HCT116 (cell line): ENCODE results near the gene KRT33A. TPM values are rescaled to one million over a fixed set of nuclear protein-coding genes. Genes with fewer than 3 reads are reported as not detected.
A peak's percentile ranks its signal among the peaks of the same experiment; 100 is the strongest.

Experiments
- ATAC-seq: fragments of 200-7000 bp; cut with Tn5 transposase; 2 replicates; pipeline ENCODE4 v1.9.1; 2020; ENCODE audit warnings: mild to moderate bottlenecking, moderate library complexity
- BruUV-seq: library from RNA; stranded (reverse); fragments of 400-500 nt; replicated peaks from 2 replicates; lab custom pipeline; 2021; lab: Mats Ljungman, UMichigan
- CTCF ChIA-PET: fragments of 300-600 bp; sonication (Branson Sonifier 250); formaldehyde crosslinking; loops from one replicate; lab custom pipeline; 2021; ENCODE audit warnings: antibody characterized with exemption; lab: Charles Lee
- POLR2A ChIA-PET: fragments of 300-600, 350-600 bp; sonication (Branson Sonifier 250); formaldehyde crosslinking; loops from one replicate; lab custom pipeline; 2021; ENCODE audit warnings: antibody characterized with exemption; lab: Charles Lee
- RAD21 ChIA-PET, 2 experiments: fragments of 300-600 bp; sonication (Branson Sonifier 250); formaldehyde crosslinking; loops; one replicate each; lab custom pipeline; 2023; ENCODE audit warnings: low total read pairs in 2 of 2; ENCODE audit not compliant: uncharacterized antibody in 2 of 2, unreplicated experiment in 2 of 2, low non-redundant PET in 1 of 2; lab: Charles Lee
- DNase-seq: peaks from one replicate; pipeline ENCODE4 v3.0.0-alpha.2; 2010; ENCODE audit warnings: low read depth, low spot score
- H2AFZ ChIP-seq: fragments of 200-600 bp; shearing (Covaris generic), sonication (generic); 2 replicates; pipeline ENCODE4 v1.6.1; 2017; ENCODE audit warnings: low read depth, mixed run types, mixed read lengths, antibody characterized with exemption, low read length; ENCODE audit not compliant: poor library complexity, severe bottlenecking
- H3K27ac ChIP-seq: 2 replicates; pipeline ENCODE4 v1.5.1; 2012; ENCODE audit warnings: low read depth, low read length
- H3K27me3 ChIP-seq: fragments of 200-600 bp; sonication (generic); 2 replicates; pipeline ENCODE4 v1.6.1; 2016; ENCODE audit warnings: mixed run types, low read length, mixed read lengths; ENCODE audit not compliant: insufficient read depth
- H3K36me3 ChIP-seq, 2 experiments: fragments of 200-500 bp in 1 of 2; fragments of 200-600 bp in 1 of 2; sonication (Bioruptor generic) in 1 of 2; sonication (generic) in 1 of 2; 2 replicates each; pipeline versions ENCODE4 v1.5.1 to v1.6.1; 2014 to 2016; ENCODE audit warnings: low read length in 2 of 2, inconsistent platforms in 1 of 2, mixed read lengths in 1 of 2, mixed run types in 1 of 2; ENCODE audit not compliant: insufficient read depth in 2 of 2, control insufficient read depth in 1 of 2
- H3K4me1 ChIP-seq, 2 experiments: fragments of 200-600 bp in 1 of 2; sonication (generic) in 1 of 2; 2 replicates each; pipeline versions ENCODE4 v1.5.1 to v1.6.1; 2012 to 2017; ENCODE audit warnings: low read length in 2 of 2, inconsistent platforms in 1 of 2, mild to moderate bottlenecking in 1 of 2, mixed read lengths in 1 of 2, mixed run types in 1 of 2, moderate library complexity in 1 of 2; ENCODE audit not compliant: insufficient read depth in 2 of 2, control insufficient read depth in 1 of 2
- H3K4me2 ChIP-seq: fragments of 200-600 bp; sonication (generic); 2 replicates; pipeline ENCODE4 v1.6.1; 2017; ENCODE audit warnings: mixed run types, low read length, mixed read lengths
- H3K4me3 ChIP-seq, 2 experiments: fragments of 200-600 bp in 1 of 2; sonication (generic) in 1 of 2; replicated peaks in 1 of 2; 2 replicates each; pipeline ENCODE4 v1.5.1; 2011 to 2016; ENCODE audit warnings: low read length in 2 of 2, control low read depth in 1 of 2, low read depth in 1 of 2, mild to moderate bottlenecking in 1 of 2, mixed read lengths in 1 of 2, mixed run types in 1 of 2
- H3K79me2 ChIP-seq: fragments of 200-600 bp; sonication (generic); 2 replicates; pipeline ENCODE4 v1.6.1; 2017; ENCODE audit warnings: mild to moderate bottlenecking, mixed run types, low read length, moderate library complexity, mixed read lengths; ENCODE audit not compliant: insufficient read depth
- H3K9ac ChIP-seq: fragments of 200-600 bp; sonication (generic); 2 replicates; pipeline ENCODE4 v1.6.1; 2016; ENCODE audit warnings: low read length, mixed read lengths
- H3K9me2 ChIP-seq: fragments of 200-600 bp; sonication (generic), shearing (Covaris generic); 2 replicates; pipeline ENCODE4 v1.6.1; 2017; ENCODE audit warnings: mixed run types, mild to moderate bottlenecking, moderate library complexity; ENCODE audit not compliant: insufficient read depth
- H3K9me3 ChIP-seq, 2 experiments: fragments of 200-500 bp in 1 of 2; fragments of 200-600 bp in 1 of 2; sonication (Bioruptor generic) in 1 of 2; sonication (generic) in 1 of 2; 2 replicates each; pipeline ENCODE4 v1.6.1; 2014 to 2017; ENCODE audit warnings: low read length in 2 of 2, mixed read lengths in 2 of 2, inconsistent platforms in 1 of 2, low read depth in 1 of 2, mild to moderate bottlenecking in 1 of 2, mixed run types in 1 of 2, moderate library complexity in 1 of 2; ENCODE audit not compliant: control insufficient read depth in 1 of 2, insufficient read depth in 1 of 2
- H4K20me1 ChIP-seq: fragments of 200-600 bp; sonication (generic), shearing (Covaris generic); 2 replicates; pipeline ENCODE4 v1.6.1; 2017; ENCODE audit warnings: mixed run types, mild to moderate bottlenecking, moderate library complexity; ENCODE audit not compliant: insufficient read depth
- CEBPB ChIP-seq: IDR thresholded peaks from 2 replicates; pipeline ENCODE4 v1.6.1; 2012; ENCODE audit warnings: low read depth
- EGR1 ChIP-seq: IDR thresholded peaks from 2 replicates; pipeline ENCODE4 v1.6.1; 2012; ENCODE audit warnings: low read depth
- ELF1 ChIP-seq: IDR thresholded peaks from 2 replicates; pipeline ENCODE4 v1.6.1; 2012; ENCODE audit warnings: low read depth, borderline replicate concordance
- JUND ChIP-seq: IDR thresholded peaks from 2 replicates; pipeline ENCODE4 v1.6.1; 2012
- RAD21 ChIP-seq: IDR thresholded peaks from 2 replicates; pipeline ENCODE4 v1.6.1; 2012; ENCODE audit warnings: low read depth, mild to moderate bottlenecking
- SIN3A ChIP-seq: IDR thresholded peaks from 2 replicates; pipeline ENCODE4 v1.6.1; 2012; ENCODE audit warnings: low read depth
- SP1 ChIP-seq: IDR thresholded peaks from 2 replicates; pipeline ENCODE4 v1.6.1; 2012; ENCODE audit warnings: low read depth
- SRF ChIP-seq: IDR thresholded peaks from 2 replicates; pipeline ENCODE4 v1.6.1; 2012; ENCODE audit warnings: low read depth
- YY1 ChIP-seq: IDR thresholded peaks from 2 replicates; pipeline ENCODE4 v1.6.1; 2011; ENCODE audit warnings: low read length, low read depth, moderate library complexity, mild to moderate bottlenecking; ENCODE audit not compliant: insufficient replicate concordance; ENCODE audit errors: extremely low read depth
- ZNF274 ChIP-seq: fragments of 200-500 bp; sonication (Bioruptor generic); IDR thresholded peaks from 2 replicates; pipeline ENCODE4 v1.6.1; 2014; ENCODE audit warnings: mild to moderate bottlenecking, low read depth, low read length, inconsistent platforms
- intact Hi-C: fragments of 100-400 bp; cut with micrococcal nuclease; formaldehyde crosslinking; loops from 2 replicates; pipeline ENCODE4 v1.10.0; 2022
- total RNA-seq: library from RNA; stranded (reverse); gene quantifications from one replicate; pipeline ENCODE4 v1.2.1, GENCODE V29; 2021; ENCODE audit not compliant: unreplicated experiment
- TF ChIP-seq, protein P1 (sequence below): IDR thresholded peaks from 2 replicates; pipeline ENCODE4 v1.6.1; 2011; ENCODE audit warnings: mild to moderate bottlenecking, low read length, moderate library complexity; ENCODE audit not compliant: insufficient replicate concordance; ENCODE audit errors: extremely low read depth
- TF ChIP-seq, protein P2 (sequence below): IDR thresholded peaks from 2 replicates; pipeline ENCODE4 v1.6.1; 2012; ENCODE audit warnings: low read depth

KRT33A gene
- total RNA-seq, 1 experiment from 2014 or later, result not detected

DNA sequence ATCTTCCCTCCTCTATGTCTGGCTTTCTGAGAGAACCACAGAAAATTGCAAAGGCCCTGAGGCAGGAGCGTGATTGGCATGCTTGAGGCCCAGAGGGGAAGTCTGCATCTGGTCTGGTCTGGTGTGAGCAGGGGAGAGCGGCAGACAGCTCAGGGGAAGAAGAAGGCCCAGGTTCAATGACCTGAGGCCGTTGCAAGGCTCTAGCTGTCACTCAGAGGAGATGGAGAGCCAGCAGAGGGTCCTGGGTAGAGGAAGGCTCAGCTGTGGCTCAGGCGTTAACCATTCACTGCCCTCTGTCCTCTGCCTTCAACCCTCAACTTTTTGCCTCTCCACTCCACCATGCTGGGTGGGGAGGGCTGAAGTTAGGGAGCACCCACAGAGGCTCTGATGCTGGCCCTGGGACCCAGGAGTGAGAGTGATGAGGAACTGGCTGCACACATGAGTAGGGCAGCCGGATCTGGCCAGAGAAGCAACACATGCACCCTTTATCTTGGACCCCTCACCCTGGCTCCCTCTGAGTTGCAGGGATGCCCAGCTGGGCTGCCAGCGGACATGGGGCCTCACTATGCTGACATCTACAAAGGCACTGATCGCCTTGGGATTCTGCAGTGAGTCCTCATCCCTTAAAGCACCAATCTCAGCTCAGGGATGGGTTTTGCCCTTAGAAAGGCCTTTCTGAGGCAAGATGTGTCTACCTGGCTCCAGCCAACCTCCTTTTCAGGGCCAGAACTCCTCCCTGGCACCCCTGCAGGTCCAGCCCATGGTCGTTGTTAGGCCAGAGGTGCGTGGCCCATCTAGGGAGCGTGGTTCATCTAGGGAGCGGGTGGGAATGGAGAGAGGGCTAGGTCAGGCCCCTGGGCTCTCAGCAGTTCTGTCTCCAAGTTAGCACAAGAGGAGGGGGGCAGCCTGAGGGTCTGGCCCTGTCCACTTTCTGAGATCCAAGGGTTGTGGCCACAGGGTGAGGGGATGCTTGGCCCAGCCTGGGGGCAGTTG, 27.4 kb downstream of the KRT33A start:
- H3K36me3 ChIP-seq, result peaks cover 0 to 7% of the 10 kb centered on the region in 2 experiments; a peak in 1 of 4 replicates
- H4K20me1 ChIP-seq, result no peaks in the 10 kb centered on the region
- peaks cover 5 to 18% of the 10 kb centered on the region in 2 experiments; a peak in 3 of 4 replicates for H3K4me1 ChIP-seq
- no peaks in the 10 kb centered on the region for H3K27me3 ChIP-seq
- intact Hi-C loops, result loop anchor here (1.0 to 10.0 kb wide), 4 partner anchors 224 to 698 kb away; no protein-coding TSS in a partner anchor
- no peaks in the 10 kb centered on the region for H3K79me2 ChIP-seq
- H3K4me2 ChIP-seq, result 0 out of 2 replicates have a peak overlapping the region, but pooled peaks have one; percentile 43
- no peak for ATAC-seq
- ChIA-PET CTCF (interaction anchor here (0.5 to 2.9 kb wide), 17 partner anchors 9 to 707 kb away, joined by 3 to 15 read pairs (median 5); no protein-coding TSS in a partner anchor), RAD21 (no interaction called here), POLR2A (no interaction called here)
- peak overlapping the region; percentile 35 for H3K27ac ChIP-seq
- no peak overlapping the region for H3K9ac ChIP-seq
- H2AFZ ChIP-seq, result no peak overlapping the region
- TF ChIP-seq SP1 (no peak), SIN3A (no peak), ZNF274 (no peak), RAD21 (no peak), EGR1 (no peak), CEBPB (no peak), ELF1 (no peak), JUND (no peak), YY1 (no peak), SRF (no peak)
- TF ChIP-seq, protein P1, sequence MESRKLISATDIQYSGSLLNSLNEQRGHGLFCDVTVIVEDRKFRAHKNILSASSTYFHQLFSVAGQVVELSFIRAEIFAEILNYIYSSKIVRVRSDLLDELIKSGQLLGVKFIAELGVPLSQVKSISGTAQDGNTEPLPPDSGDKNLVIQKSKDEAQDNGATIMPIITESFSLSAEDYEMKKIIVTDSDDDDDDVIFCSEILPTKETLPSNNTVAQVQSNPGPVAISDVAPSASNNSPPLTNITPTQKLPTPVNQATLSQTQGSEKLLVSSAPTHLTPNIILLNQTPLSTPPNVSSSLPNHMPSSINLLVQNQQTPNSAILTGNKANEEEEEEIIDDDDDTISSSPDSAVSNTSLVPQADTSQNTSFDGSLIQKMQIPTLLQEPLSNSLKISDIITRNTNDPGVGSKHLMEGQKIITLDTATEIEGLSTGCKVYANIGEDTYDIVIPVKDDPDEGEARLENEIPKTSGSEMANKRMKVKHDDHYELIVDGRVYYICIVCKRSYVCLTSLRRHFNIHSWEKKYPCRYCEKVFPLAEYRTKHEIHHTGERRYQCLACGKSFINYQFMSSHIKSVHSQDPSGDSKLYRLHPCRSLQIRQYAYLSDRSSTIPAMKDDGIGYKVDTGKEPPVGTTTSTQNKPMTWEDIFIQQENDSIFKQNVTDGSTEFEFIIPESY, result no peak
- TF ChIP-seq, protein P2, sequence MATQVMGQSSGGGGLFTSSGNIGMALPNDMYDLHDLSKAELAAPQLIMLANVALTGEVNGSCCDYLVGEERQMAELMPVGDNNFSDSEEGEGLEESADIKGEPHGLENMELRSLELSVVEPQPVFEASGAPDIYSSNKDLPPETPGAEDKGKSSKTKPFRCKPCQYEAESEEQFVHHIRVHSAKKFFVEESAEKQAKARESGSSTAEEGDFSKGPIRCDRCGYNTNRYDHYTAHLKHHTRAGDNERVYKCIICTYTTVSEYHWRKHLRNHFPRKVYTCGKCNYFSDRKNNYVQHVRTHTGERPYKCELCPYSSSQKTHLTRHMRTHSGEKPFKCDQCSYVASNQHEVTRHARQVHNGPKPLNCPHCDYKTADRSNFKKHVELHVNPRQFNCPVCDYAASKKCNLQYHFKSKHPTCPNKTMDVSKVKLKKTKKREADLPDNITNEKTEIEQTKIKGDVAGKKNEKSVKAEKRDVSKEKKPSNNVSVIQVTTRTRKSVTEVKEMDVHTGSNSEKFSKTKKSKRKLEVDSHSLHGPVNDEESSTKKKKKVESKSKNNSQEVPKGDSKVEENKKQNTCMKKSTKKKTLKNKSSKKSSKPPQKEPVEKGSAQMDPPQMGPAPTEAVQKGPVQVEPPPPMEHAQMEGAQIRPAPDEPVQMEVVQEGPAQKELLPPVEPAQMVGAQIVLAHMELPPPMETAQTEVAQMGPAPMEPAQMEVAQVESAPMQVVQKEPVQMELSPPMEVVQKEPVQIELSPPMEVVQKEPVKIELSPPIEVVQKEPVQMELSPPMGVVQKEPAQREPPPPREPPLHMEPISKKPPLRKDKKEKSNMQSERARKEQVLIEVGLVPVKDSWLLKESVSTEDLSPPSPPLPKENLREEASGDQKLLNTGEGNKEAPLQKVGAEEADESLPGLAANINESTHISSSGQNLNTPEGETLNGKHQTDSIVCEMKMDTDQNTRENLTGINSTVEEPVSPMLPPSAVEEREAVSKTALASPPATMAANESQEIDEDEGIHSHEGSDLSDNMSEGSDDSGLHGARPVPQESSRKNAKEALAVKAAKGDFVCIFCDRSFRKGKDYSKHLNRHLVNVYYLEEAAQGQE, result no peak
- H3K9me2 ChIP-seq, result no peaks in the 10 kb centered on the region
- H3K4me3 ChIP-seq, result no peak overlapping the region
- no peak for DNase-seq
- peaks cover 4 to 22% of the 10 kb centered on the region in 2 experiments; a peak in 1 of 4 replicates for H3K9me3 ChIP-seq
- no TSS peak for BruUV-seq
